Fibroblast of gingiva (primary cell): ENCODE data around the gene INMT.

Experiments used
- DNase-seq: peaks from one replicate; pipeline ENCODE4 v3.0.0-alpha.2; 2011; ENCODE audit warnings: low read depth

Gene INMT

DNA sequence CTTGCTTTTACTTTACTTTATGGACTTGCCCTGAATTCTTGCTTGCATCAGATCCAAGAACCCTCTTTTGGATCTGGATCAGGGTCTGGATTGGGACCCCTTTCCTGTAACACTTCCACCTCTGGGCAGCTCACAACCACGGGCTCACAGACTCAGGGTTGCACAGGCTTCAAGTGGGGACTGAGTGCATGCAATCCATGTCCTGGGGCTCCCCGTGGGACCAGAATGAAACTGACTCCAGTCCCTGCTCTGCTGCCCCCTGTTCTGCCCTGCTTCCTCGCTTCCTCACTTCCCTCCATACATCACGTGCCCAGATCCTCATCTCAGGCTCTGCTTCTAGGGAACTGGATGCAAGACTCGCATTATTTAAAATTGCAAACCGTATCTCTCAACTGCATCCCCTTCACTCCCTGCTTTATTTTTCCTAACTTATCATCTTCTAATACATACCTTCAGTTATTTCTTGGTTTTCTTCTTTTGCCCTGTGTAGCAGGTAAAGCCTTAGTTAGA lies 23.3 kb upstream of the INMT start:
- DNase-seq = no peak

DNA sequence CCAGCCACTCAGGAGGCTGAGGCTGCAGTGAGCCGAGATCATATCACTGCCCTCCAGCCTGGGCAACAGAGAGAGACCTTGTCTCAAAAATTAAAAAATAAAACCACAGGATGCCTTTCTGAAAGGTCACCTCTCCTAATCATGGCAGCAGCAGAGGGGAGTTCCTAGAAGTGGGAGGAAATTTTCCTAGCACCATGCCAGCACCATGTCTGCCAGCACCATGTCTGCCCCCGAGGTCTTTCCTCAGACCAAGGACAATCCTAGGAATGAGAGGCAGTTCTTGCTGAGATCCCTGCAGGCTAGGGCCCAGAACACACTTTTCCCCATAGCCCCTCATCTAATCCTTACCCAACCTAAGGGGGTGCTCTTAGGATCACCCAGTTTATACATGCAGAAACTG lies 22.3 kb upstream of the INMT start:
- DNase-seq = no peak

DNA sequence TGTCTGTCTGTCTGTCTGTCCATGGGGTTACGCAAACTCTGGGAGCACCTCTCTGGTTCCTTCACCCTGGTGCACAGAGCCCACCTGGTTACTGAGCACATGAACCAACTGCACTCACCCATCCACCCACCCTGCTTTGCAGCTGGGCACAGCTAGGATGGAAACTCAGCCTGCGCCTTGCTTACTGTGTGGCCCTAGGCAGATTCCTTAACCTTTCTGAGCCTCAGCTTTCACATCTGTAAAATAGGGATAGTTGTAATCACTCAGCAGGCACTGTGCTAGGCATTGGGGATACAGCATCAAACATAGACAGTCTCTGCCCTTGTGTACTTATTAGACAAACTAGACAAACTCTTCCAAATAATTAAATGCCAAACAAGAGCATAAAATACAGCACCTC lies 21.8 kb upstream of the INMT start:
- DNase-seq = no peak

DNA sequence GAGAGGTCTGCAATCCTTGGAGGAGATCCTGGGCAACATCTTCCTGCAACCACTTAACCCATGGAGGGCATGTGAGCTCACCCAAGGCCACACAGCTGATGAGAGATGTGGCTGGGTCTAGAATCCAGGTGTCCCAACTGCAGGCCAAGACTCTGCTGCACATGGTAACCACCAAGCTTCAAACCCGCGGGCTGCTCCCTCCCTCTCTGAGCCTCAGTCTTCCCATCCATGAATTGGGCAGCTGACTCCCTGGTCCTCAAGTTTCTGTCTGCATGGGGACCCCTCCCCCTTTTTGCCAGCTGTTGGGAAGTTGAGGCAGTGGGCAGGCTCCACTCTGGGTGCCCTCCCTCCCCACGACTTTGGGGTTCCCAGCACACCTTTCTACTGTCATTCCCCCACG lies 20.9 kb upstream of the INMT start:
- no peak for DNase-seq

DNA sequence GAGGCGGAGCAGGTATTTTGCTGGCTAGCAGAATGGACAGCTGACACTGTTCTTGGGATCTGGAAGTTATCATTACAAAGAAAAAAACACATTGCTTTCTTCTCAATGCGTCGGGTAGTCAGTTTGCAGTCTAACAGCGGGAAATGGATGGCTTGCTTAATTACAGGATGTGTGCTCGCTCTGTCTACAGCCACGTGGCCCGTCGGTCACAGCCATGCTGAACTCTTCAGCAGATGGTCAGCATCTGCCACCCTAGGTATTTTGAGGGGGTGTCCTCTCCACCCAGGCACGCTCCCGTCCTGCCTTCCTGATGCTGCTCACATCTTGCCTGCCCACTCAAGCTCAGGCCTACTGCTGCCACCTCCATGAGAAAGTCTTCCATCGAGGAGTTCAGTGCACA lies 20.4 kb upstream of the INMT start:
- DNase-seq = no peak

DNA sequence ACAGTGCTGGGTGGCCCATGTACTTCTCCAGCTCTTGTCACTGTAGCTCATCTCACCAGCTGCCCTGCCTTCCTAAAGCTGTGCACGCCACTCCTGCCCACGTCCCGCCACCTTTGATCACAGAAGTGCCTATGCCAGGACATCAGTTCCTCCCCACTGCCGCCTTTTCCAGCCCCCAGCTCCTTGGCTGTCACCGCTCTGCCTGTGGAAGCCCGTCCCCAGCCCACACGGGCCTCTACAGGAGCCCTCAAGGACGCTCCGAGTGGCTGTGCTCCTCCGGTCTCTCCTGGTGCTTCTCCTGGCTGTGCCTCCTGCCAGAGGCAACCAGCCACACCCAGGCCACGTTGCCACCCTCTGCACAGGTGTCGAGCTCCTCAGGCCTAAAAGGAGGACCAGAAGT lies 19.3 kb upstream of the INMT start:
- DNase-seq = no peak

DNA sequence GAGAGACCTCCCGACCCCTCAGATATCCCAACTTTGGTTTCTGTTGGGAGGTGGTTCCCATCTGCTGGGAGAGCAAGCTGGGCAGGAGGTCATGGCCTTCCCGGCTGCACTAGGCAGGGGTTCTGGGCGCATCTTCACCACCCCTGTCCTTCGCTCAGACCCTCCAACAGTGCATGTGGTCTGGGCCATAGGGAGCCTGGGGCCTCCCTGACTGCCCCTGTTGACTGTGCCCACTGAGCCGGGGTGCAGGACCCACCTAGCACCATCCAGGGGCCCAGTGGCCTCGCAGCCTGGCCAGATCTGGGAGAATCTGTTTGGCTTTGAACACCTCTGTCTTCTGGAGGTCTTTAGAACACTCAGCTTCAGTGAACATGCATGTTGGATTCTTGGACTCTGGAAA lies 18.7 kb upstream of the INMT start:
- no peak for DNase-seq

DNA sequence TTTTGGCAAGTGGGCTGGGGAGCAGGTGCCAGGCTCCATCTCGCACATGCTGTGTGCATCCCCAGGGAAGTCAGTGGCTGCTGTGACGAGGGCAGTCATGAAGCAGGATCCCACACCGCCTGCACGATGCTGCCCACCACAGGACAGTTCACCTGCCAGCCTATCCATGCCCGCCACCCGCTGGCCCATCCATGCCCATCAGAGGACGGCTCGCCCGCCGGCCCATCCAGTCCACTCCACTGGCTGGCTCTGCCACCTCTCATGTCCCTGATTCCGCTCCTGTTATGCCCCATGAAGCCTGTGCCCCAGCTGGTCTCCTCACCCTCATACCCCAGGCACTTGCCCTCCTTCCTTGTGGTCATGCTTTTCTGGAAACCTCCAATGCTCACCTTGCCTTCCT lies 18.2 kb upstream of the INMT start:
- DNase-seq = no peak

DNA sequence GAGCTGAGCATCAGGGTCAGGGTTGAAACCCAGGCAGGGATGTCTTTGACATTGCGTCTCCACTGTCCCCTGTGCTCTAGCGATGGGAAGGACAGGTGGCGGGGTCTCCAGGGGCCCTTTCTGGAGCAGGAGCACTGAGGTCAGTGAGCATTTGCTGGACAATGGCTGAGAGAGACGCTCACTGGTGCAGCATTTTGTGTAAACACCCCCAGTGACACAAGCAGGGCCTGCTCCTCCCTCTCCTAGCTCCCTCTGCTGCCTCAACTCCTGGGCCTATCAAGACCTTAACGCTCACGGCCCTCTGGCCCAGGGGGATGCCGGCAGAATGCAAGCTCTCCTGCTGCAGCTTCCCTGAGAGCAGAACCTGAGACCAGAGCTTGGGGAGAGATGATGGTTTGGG lies 17.4 kb upstream of the INMT start:
- no peak for DNase-seq

DNA sequence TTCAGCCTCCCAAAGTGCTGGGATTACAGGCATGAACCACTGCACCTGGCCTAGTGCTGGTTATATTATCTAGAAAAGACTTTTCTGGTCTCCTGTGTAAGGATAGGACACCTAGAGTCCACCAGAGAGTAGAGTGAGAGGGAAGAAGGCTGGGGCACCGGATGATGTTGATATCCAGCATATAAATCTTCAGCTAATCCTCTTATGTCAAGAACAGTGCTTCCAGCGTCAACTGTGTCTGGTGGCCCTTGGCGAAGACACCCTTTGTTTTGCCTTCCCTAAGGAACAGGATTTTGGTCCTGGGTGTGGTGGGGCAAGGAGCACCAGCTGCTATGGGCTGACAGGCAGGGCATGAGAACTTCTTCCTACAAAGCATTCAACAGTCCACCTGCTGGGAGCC lies 16.3 kb upstream of the INMT start:
- DNase-seq = no peak

DNA sequence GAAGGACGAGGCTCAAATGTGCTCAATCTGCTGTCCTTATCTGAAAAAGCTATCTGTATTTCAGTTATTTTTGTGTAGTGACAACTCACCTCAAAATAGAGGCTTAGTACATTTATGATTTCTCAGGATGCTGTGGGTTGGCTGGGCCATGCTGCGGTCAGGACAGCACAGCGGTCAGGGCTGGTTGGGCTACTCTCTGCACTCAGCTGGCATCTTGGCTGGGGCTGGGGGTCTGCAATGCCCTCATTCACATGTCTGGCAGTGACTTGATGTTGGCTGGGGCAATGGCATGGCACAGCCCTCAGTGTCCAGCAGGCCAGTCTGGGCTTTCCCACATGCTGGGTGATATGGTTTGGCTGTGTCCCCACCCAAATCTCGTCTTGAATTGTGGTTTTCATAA lies 15.6 kb upstream of the INMT start:
- DNase-seq = no peak

DNA sequence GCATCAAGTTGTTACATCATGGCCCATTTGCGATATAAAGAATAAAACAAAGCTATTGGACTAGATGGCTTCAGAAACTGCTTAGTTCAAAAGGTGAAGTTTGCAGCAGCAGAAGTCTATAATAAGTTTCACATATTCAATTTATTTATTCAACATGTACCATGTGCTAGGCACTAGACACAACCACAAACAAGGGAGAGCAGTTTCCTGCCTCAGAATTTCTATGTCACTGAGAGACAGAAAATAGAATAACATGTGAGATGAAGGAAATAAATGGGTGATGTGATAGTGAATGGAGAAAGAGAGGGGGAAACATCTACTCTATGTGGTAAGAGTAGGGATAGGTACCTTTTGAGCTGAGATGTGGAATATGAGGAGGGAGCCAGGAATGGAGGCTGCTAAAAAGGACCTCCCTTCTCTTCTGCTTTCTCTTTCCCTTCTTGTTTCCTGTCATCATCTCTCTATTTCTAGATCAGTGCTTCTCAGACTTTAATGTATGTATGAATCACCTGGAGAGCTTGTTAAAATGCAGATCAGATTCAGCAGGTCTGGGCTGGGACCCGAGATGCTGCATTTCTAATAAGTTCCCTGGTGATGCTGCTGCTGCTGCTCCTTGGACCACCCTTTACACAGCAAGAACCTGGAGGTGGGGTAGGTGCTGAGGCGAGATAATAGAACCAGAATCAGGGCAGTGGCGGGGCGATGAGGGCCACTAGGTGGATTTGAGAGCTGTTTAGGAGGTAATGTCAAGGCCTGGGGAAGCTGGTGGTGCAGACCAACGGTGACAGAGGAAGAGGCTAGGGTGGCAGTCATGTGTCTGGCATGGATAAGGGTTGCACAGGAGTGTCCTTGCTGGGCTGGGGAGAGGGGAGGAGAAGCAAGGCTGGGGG lies 13.7 kb upstream of the INMT start:
- no peak for DNase-seq

DNA sequence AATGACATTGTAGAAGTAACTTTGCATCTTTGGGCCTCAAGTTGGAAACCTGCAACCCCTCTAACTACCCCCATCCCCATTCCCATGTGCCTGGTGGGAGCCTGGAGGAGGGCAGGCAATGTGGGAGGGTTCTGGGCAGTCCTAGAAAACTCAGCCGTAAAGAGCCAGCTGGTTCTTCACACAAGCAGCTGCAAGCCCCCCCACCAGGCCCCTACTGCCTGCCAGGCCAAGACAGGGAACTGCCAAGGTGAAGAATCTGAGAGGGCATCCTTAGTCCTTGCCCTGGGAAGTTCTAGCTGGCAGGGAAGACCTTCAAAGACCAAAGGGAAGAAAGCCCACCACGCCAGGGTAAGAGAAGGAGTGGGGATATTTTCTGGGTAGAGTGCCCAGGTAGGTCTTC lies 12.2 kb upstream of the INMT start:
- no peak for DNase-seq

DNA sequence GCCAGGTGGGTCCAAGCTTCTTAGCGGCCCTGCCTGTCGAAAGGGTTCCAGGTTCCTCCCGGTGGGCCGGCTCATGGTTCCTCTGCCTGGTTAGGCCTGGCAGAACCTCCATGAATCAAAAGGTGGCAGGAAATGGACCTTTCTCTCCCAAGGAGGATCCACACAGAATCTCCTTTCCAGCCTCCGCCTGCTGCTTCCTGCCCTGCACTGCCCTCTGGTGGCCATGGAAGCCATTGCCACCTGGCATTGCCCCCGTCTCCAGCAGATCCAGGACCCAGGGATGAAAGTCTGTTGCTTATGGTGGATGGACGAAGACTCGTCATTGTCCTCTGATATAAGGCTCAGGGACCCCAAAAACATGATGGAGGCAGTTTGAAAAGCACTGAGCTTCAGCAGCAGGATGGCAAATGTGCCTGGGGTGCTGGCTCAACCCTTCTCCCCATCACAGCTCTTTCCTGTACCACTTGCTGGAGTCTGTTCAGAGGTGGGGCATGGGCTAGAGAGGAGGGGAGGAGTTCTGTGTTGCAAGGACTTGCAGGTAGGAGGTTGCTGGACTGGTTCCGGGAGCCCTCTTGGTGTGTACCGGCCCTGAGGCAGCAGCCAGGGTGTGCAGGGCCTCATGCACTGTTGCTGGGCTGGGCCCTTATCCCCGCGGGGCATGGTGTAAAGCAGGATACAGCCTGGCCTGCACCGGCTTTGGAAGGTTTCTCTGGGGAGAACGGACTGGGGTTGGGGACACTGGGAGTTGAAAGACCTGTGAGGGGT lies 11.3 kb upstream of the INMT start:
- peak; percentile 47 for DNase-seq

DNA sequence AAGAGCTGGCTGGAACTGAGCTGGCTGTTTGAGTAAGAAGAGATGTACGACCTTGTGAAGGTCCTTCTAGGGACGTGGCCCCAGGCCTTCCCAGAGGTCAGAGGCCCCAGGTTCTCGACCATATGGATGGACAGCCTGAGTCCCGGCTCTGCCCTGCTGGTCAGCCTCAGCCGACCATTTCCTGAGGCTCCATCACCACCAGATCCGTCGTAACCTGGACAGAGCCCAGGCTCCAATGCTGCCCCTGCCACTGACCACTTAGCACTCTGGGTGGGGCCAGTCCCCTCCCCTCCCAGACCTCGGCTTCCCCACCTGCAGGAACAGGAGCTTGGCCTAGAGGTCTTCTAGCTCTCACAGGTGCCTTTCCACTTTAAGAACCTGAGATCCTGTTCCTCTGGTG lies 10.6 kb upstream of the INMT start:
- no peak for DNase-seq

DNA sequence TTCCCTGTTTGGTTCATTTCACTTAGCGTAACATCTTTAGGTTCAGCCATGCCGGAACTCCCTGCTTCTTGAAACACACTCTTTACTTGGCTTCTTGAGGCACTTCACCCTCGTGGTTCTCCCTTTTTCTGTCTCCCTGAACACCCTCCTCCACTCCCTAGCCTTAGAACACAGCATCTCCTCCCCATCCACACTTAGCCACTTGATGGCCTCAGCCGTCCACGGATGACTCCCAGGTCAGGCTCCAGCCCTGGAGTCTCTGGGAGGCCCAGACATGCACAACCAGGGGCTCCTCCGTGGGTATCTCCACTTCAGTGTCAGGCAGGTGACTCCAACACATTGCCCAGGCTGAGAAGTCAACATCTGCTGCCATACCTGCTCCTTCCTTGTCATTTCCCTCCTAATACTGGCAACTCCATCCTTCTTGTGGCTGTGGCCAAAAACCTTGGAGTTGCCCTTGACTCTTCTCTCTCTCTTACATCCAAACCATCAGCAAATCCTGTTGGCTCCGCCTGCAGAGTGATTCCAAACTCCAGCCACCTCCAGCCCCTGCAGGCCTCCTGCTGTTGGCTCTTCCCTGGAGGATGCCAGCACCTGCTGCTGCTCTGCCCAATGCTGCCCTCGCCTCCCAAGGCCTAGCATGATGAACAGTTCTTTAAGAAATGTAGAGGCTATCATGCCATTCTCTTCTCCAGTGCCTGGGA lies 8.4 kb upstream of the INMT start:
- peak; percentile 49 for DNase-seq

DNA sequence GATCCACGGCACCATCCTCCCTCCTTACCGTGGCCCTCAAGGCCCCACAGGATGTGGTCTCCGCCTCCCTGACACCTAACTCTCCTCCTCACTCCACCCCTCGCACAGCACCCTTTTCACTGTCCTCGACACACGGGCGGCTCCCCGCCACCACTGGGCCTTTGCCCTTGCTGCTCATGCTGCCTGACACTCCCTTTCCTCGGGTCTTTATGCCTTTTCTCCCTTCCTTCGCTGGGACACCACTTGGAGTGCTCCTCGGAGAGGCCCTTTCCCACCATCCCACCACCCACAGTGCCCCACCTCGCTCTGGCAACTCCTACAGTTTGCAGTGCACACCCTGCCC lies 7.9 kb upstream of the INMT start:
- no peak for DNase-seq

DNA sequence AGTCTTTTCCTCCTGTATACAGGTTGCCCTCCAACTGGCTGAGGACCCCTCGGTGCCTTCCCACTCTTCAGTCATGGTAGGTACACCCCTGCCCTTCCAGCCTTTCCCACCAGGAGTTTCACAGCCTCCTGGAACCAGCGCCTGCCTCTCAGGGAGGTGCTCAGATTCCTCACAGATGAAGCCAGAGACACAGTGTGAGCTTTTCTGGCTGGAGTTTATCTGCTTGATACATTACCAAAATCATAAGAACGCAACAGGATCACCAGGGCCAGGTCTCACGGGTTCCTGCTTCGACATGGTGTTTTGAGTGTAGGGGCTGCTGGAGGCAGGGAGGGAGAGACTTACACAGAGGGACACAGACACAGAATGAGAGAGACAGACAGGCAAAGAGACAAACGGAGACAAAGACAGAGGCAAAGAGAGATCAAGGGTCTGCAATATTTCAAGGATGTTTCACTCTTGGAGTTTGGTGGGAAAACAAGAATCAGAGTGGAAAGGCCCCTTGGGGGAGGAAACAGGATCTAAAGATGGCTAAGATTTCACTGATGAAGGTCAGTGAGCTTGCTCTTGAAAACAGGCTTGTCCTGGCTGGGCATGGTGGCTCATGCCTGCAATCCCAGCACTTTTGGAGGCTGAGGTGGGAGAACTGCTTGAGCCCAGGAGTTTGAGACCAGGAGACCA lies 6.5 kb upstream of the INMT start:
- DNase-seq = no peak

DNA sequence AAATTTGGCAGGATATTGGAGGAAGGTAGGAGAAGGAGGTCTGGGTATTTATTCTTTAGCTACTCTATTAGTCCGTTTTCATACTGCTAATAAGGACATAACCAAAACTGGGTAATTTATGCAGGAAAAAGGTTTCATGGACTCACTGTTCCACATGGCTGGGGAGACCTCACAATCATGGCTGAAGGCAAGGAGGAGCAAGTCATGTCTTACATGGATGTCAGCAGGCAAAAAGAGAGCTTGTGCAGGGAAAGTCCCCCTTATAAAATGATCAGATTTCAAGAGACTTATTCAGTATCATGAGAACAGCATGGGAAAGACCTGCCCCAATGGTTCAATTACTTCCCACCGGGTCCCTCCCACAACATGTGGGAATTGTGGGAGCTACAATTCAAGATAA lies 1.9 kb upstream of the INMT start:
- DNase-seq = no peak

DNA sequence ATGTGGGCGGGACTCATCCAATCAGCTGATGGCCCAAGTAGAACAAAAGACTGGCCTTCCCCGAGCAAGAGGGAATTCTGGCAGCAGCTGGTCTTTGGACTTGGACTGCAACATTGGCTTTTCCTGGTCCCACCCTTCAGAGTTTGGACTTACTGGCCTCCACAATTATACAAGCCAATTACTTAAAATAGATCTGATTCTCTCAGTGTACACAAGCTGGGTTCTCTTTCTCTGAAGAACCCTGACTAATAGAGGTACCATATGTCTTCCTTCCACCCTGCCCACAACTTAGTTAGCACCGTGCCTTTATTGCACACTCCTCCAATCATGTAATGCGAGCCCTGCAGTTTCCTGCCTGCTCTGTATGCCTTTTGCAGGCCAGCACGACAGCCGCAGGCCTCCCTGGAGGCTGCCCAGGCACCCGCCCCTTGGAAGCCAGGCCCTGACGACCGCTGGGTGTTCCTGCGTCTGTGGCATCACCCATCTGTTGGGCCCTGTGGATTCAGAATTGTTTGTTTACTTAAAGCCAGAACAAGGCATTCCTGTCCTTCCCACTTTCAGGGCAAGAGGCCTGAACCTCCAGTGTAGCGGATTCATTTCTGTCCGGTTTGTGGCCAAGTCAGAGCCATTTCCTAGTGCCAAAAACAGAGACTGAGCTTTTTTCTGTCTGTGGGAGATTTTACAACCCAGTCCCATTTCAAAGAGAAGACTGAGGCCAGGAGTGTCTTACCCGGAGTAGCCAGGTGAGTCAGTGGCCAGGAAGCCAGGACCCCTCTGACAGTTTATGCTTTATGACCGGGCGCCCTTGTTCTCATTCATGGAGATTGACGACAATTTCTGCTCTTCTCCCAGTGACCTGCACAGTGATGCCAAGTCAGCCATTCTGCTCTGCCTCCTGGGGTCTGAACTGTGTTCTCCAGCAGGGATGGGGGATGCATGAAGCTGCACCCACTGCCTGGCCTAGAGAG lies 968 bp upstream of the INMT start:
- DNase-seq = peak; percentile 99

DNA sequence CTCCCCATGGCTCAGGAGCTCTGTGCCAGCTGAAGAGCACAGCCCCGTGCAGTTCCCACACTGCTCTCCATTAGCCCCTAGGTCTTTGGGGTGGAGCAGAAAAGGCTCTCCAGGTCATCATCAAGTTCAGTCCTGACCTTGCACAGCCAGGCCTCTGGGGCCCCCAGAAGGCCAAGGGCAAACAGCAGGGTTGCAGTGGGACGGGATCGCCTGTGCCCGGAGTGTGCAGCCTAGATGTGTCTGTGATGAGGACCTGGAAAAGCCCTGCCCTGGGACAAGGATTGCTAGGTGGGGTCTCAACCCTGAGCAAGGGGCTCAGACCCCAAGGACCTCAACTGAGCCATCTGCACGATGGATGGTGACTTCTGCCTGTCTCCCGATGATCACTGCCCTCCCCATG lies 549 bp downstream of the INMT start:
- DNase-seq = no peak
